Ishikawa (cell line): ENCODE data around the gene SERP2.

ENCODE experiments used
- CEBPB ChIP-seq: IDR thresholded peaks from 2 replicates; pipeline ENCODE4 v1.6.1; 2012
- CREB1 ChIP-seq: IDR thresholded peaks from 2 replicates; pipeline ENCODE4 v1.6.1; 2012; ENCODE audit warnings: low read depth
- EGR1 ChIP-seq: IDR thresholded peaks from 2 replicates; pipeline ENCODE4 v1.6.1; 2012
- MAX ChIP-seq: IDR thresholded peaks from 2 replicates; pipeline ENCODE4 v1.6.1; 2012
- RAD21 ChIP-seq: IDR thresholded peaks from 2 replicates; pipeline ENCODE4 v1.6.1; 2012; ENCODE audit warnings: low read depth
- TAF1 ChIP-seq: IDR thresholded peaks from 2 replicates; pipeline ENCODE4 v1.6.1; 2012; ENCODE audit warnings: low read depth, mild to moderate bottlenecking
- USF1 ChIP-seq: IDR thresholded peaks from 2 replicates; pipeline ENCODE4 v1.6.1; 2012
- ZBTB7A ChIP-seq: IDR thresholded peaks from 2 replicates; pipeline ENCODE4 v1.6.1; 2012; ENCODE audit warnings: low read depth

GRCh38 chr13:44352671-44353070 is 21.0 kb upstream of the SERP2 start:
- no peak for TF ChIP-seq MAX
- no peak for TF ChIP-seq CEBPB
- TF ChIP-seq USF1: no peak
- no peak for TF ChIP-seq TAF1
- TF ChIP-seq RAD21: no peak
- TF ChIP-seq CREB1: no peak
- no peak for TF ChIP-seq ZBTB7A
- no peak for TF ChIP-seq EGR1
